Measurements from ENCODE around the gene PHF12.

The PHF12 gene

DNA sequence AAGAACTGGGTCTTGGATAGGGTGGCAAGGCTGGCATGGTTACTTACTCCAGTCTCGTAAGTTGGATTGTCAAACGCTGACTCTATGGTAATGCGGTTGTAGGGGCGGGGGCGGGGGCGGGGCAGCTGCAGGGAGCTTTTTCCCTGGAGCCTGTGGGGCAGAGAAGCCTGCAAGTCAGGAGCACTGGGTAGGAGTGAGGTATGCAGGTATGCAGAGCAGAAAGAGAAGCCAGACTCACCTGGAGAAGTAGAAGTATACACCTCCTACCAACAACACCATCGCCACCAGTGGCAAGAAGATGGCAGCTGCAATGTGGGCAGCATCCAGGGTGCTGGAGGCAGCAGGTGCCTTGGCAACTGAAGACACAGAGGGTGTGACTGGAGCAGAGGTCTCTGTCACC, 4.8 kb upstream of the PHF12 start:
- no peaks in the 10 kb centered on the region for H3K36me3 ChIP-seq (ENCODE audit: insufficient read depth, low read length)
- no peak overlapping the region for H2AFZ ChIP-seq (ENCODE audit: low read depth, low read length)
- H3K4me3 ChIP-seq (ENCODE audit: low read length) = no peak overlapping the region
- H3K9me3 ChIP-seq (ENCODE audit: low read length) = no peaks in the 10 kb centered on the region
- peaks cover 10% of the 10 kb centered on the region for H3K4me1 ChIP-seq (ENCODE audit: insufficient read depth, low read length)
- H3K27me3 ChIP-seq (ENCODE audit: insufficient read depth, low read length) = no peaks in the 10 kb centered on the region

GRCh38 chr17:28955408-28955807, 4.1 kb upstream of the PHF12 start:
- H3K27me3 ChIP-seq (ENCODE audit: insufficient read depth, low read length) = no peaks in the 10 kb centered on the region
- no peaks in the 10 kb centered on the region for H3K9me3 ChIP-seq (ENCODE audit: low read length)
- no peak overlapping the region for H3K4me3 ChIP-seq (ENCODE audit: low read length)
- peaks cover 10% of the 10 kb centered on the region for H3K4me1 ChIP-seq (ENCODE audit: insufficient read depth, low read length)
- no peak overlapping the region for H2AFZ ChIP-seq (ENCODE audit: low read depth, low read length)
- no peaks in the 10 kb centered on the region for H3K36me3 ChIP-seq (ENCODE audit: insufficient read depth, low read length)

DNA sequence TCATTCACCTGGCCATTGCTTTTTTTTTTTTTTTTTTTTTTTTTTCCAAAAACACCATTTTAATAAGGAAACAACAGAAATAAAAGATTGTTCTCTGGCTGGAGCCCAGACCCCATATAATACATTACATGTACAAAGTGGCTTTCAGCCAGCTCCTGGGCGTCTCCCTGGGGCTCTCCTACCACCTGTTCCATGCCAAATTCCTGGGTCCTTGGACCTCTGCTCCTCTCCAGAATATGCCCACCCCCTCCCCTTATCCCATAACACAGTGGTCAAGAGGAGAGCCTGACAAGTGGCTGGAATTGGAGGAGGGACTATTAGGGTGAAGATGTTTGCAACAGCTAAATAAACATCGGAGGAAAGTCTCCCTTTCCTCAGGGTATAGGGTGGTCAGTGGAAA, 3.6 kb upstream of the PHF12 start:
- H3K4me1 ChIP-seq (ENCODE audit: insufficient read depth, low read length) = peaks cover 10% of the 10 kb centered on the region
- H2AFZ ChIP-seq (ENCODE audit: low read depth, low read length) = no peak overlapping the region
- no peaks in the 10 kb centered on the region for H3K36me3 ChIP-seq (ENCODE audit: insufficient read depth, low read length)
- no peak overlapping the region for H3K4me3 ChIP-seq (ENCODE audit: low read length)
- H3K27me3 ChIP-seq (ENCODE audit: insufficient read depth, low read length) = no peaks in the 10 kb centered on the region
- H3K9me3 ChIP-seq (ENCODE audit: low read length) = no peaks in the 10 kb centered on the region

- H3K4me1 ChIP-seq (ENCODE audit: insufficient read depth, low read length) = peaks cover 13% of the 10 kb centered on the region
- no peaks in the 10 kb centered on the region for H3K36me3 ChIP-seq (ENCODE audit: insufficient read depth, low read length)
- no peak overlapping the region for H3K4me3 ChIP-seq (ENCODE audit: low read length)
- no peak overlapping the region for H2AFZ ChIP-seq (ENCODE audit: low read depth, low read length)
- no peaks in the 10 kb centered on the region for H3K27me3 ChIP-seq (ENCODE audit: insufficient read depth, low read length)
- H3K9me3 ChIP-seq (ENCODE audit: low read length) = no peaks in the 10 kb centered on the region
These were observed 2.3 kb upstream of the PHF12 start for GRCh38 chr17:28953444-28954118.

DNA sequence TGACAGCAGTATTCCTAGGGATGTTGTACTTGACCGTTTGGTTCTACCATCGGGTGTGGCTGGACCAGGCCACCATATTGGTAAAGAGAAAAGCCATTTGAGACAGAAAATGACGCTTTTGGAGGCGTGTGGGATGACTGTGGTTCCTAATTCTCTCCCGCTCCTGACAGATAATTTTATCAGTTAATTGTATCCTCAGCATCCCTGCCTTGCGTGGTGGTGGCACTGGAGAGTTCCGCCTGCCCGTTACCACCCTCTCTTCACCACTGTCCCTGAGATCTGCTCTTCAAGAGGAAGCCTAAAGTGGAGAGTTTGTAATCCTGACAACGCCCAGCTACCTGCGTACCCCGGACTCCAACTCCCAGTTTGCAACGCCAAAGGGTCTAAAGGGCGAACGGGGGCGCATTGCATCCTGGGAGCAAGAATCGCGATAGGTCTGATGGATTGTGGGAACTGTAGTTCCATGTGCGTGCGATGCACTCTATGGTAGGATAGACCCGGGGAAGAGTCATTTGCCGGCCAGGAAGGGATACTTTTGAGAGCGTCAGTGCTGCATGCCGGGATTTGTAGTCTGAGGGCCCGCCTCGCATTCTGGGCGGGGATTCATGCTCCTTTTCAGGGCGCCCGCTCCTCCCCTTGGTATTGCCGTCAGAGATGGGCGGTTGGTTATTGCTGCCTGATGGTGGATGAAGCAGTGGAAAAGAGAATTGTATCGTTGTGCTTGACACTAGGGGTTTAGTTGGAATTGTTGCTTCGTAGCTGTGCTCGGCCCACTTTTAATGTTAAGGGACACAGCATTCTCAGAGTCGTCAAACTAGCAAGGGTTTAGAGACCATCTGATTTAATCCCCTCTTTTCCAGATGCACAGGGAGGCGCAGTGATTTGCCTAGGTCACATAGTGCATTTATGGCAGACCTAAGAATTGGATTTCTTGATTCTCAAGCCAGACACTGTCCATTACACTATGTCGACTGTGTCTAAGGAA, 965 bp upstream of the PHF12 start:
- peak overlapping the region; percentile 30 for H2AFZ ChIP-seq (ENCODE audit: low read depth, low read length)
- H3K36me3 ChIP-seq (ENCODE audit: insufficient read depth, low read length) = peaks cover 2% of the 10 kb centered on the region
- peaks cover 26% of the 10 kb centered on the region for H3K4me1 ChIP-seq (ENCODE audit: insufficient read depth, low read length)
- no peaks in the 10 kb centered on the region for H3K9me3 ChIP-seq (ENCODE audit: low read length)
- H3K27me3 ChIP-seq (ENCODE audit: insufficient read depth, low read length) = no peaks in the 10 kb centered on the region
- peak overlapping the region; percentile 65 for H3K4me3 ChIP-seq (ENCODE audit: low read length)

- Histone ChIP-seq H3K9me3 (ENCODE audit: low read length) (no peaks in the 10 kb centered on the region), H3K4me1 (ENCODE audit: insufficient read depth, low read length) (peaks cover 31% of the 10 kb centered on the region), H3K27me3 (ENCODE audit: insufficient read depth, low read length) (no peaks in the 10 kb centered on the region), H2AFZ (ENCODE audit: low read depth, low read length) (no peak overlapping the region), H3K36me3 (ENCODE audit: insufficient read depth, low read length) (peaks cover 11% of the 10 kb centered on the region), H3K4me3 (ENCODE audit: low read length) (peak overlapping the region; percentile 88)
These were observed 428 bp downstream of the PHF12 start for GRCh38 chr17:28950752-28951427.

GRCh38 chr17:28950017-28950751, 1.1 kb downstream of the PHF12 start:
- Histone ChIP-seq H3K9me3 (ENCODE audit: low read length) (no peaks in the 10 kb centered on the region), H2AFZ (ENCODE audit: low read depth, low read length) (no peak overlapping the region), H3K4me3 (ENCODE audit: low read length) (peak overlapping the region; percentile 88), H3K27me3 (ENCODE audit: insufficient read depth, low read length) (no peaks in the 10 kb centered on the region), H3K4me1 (ENCODE audit: insufficient read depth, low read length) (peaks cover 31% of the 10 kb centered on the region), H3K36me3 (ENCODE audit: insufficient read depth, low read length) (peaks cover 13% of the 10 kb centered on the region)

DNA sequence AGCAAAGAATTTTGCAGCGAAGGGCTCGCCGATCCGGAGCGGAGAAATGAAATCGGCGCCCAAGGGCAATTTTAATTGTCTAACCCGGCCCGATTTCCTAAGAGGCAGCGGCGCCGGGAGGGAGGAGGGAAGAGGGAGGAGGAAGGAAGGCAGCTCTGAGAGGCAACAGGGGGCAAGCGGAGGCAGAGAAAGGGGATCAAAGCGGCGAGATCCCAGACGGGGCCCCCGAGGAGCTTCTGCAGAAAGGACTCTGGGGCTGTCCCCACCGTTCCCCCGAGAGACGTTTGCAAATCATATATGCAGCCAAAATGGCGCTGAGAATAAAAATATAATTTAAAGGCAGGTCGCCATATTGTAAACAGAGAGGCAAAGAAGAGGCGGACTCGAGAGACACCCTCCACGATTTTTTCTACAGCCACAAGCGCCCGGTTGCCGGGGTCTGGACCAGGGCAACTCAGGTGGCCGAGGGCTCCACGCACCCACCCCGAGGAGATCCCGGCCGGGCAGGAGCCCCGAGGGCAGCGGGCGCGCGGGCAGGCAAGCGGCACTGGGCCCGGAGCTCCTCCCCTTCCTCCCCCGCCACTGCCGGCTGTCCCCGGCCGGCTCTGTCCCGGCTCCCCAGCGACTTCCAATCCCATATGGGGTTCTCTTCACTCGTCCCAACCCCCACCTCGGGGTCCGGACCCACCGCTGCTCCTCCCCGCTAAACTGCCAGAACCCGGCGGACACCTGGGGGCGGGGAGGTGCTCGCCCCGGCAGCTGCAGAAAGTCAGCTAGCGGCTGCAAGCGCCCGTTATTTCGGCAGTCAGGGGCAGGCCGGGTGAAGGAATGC, 1.9 kb downstream of the PHF12 start:
- no peaks in the 10 kb centered on the region for H3K9me3 ChIP-seq (ENCODE audit: low read length)
- H3K27me3 ChIP-seq (ENCODE audit: insufficient read depth, low read length) = no peaks in the 10 kb centered on the region
- peak overlapping the region; percentile 88 for H3K4me3 ChIP-seq (ENCODE audit: low read length)

DNA sequence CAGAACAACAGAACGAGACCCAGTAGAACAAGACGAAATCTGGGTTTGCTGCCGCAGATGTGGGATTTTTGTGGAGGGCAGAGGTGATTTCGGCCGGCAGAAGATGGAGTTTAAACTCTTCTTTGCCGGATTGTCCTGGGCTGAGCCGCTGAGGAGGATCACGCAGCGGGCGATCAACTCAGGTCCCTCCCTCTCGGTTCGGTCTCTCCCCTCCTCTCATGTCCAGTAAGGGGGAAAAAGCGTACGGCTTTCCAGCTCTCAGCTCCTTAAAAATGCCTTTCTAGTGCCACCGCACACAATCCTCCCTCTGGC, 2.5 kb downstream of the PHF12 start:
- no peaks in the 10 kb centered on the region for H3K9me3 ChIP-seq (ENCODE audit: low read length)

More for the DNA sequence above, 1.9 kb downstream of the PHF12 start:
- H2AFZ ChIP-seq (ENCODE audit: low read depth, low read length) = no peak overlapping the region
- H3K4me1 ChIP-seq (ENCODE audit: insufficient read depth, low read length) = peaks cover 31% of the 10 kb centered on the region
- peaks cover 17% of the 10 kb centered on the region for H3K36me3 ChIP-seq (ENCODE audit: insufficient read depth, low read length)

GRCh38 chr17:28948342-28948741, 3.0 kb downstream of the PHF12 start:
- H3K4me1 ChIP-seq (ENCODE audit: insufficient read depth, low read length) = peaks cover 30% of the 10 kb centered on the region
- H3K9me3 ChIP-seq (ENCODE audit: low read length) = no peaks in the 10 kb centered on the region
- peak overlapping the region; percentile 88 for H3K4me3 ChIP-seq (ENCODE audit: low read length)
- H3K27me3 ChIP-seq (ENCODE audit: insufficient read depth, low read length) = no peaks in the 10 kb centered on the region
- no peak overlapping the region for H2AFZ ChIP-seq (ENCODE audit: low read depth, low read length)
- peaks cover 28% of the 10 kb centered on the region for H3K36me3 ChIP-seq (ENCODE audit: insufficient read depth, low read length)

More for the DNA sequence above, 2.5 kb downstream of the PHF12 start:
- peaks cover 23% of the 10 kb centered on the region for H3K36me3 ChIP-seq (ENCODE audit: insufficient read depth, low read length)
- H3K27me3 ChIP-seq (ENCODE audit: insufficient read depth, low read length) = no peaks in the 10 kb centered on the region
- no peak overlapping the region for H2AFZ ChIP-seq (ENCODE audit: low read depth, low read length)
- peaks cover 31% of the 10 kb centered on the region for H3K4me1 ChIP-seq (ENCODE audit: insufficient read depth, low read length)
- peak overlapping the region; percentile 88 for H3K4me3 ChIP-seq (ENCODE audit: low read length)

- H3K4me3 ChIP-seq (ENCODE audit: low read length) = peak overlapping the region; percentile 88
- H3K36me3 ChIP-seq (ENCODE audit: insufficient read depth, low read length) = peaks cover 32% of the 10 kb centered on the region
- peaks cover 23% of the 10 kb centered on the region for H3K4me1 ChIP-seq (ENCODE audit: insufficient read depth, low read length)
- no peak overlapping the region for H2AFZ ChIP-seq (ENCODE audit: low read depth, low read length)
- no peaks in the 10 kb centered on the region for H3K9me3 ChIP-seq (ENCODE audit: low read length)
- H3K27me3 ChIP-seq (ENCODE audit: insufficient read depth, low read length) = no peaks in the 10 kb centered on the region
These were observed 3.7 kb downstream of the PHF12 start for GRCh38 chr17:28947639-28948038.

DNA sequence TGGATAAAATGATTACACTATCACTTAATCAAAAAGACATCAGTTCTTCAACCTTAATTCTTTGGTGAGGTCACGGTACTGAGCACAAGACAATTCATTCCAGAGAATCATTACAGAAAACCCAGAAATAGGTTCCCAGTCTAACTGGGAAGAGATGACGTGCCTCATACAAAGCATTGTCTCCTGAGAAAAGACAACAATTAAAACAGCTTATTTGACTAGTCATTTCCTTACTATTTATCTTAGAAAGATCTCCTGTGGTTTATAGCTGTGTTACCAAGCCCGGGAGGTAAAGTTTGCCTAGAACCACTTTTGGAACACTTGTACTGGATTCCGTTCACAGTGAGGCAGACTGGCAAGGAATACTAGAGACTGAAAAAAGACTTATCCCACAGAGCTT, 5.1 kb downstream of the PHF12 start:
- Histone ChIP-seq H2AFZ (ENCODE audit: low read depth, low read length) (no peak overlapping the region), H3K4me3 (ENCODE audit: low read length) (no peak overlapping the region), H3K27me3 (ENCODE audit: insufficient read depth, low read length) (no peaks in the 10 kb centered on the region), H3K9me3 (ENCODE audit: low read length) (no peaks in the 10 kb centered on the region), H3K4me1 (ENCODE audit: insufficient read depth, low read length) (peaks cover 26% of the 10 kb centered on the region), H3K36me3 (ENCODE audit: insufficient read depth, low read length) (peaks cover 32% of the 10 kb centered on the region)

Data from neuron (in vitro differentiated cells).